Femur (tissue), 1 donor: ENCODE results near the gene DZIP1.

Experiments used
- DNase-seq: peaks from one replicate; pipeline ENCODE4 v3.0.0-alpha.2; 2017

DZIP1 gene

DNA sequence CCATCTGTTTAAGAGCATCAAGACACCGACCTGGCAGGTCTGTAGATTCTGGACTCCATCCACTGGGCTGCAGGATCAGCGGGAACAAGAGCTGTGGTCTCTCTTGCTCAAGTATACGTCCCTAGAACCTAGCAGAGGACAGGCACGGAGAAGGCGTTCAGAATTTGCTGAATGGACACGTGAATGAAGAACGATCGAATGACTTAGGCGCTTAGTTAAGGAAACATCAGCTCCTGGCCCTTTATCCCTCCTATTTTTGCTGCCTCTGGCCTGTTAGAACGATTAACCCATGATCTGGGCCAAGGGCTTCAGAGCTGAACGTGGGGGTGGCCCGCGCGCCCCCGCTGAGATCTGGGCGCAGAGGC lies 953 bp downstream of the DZIP1 start:
- DNase-seq: peak; percentile 40

DNA sequence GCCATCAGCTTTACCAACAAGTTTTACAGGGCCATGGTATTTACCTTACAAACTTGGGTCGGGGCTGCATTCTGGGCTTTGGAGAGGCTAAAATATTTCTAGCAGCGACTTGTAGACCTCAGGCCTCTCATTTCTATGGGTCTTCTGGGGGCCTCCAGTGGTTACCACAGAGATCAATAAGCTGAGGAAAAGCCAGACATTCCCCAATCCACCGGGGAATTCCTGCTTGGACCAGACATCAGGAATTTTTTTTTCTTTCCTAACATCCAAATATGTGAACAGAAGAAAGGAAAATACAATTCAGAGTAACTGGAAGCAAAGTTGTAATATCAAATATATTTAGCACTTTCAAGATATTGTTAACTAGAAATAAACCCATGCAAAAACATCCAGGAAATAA lies 1.5 kb downstream of the DZIP1 start:
- DNase-seq: no peak

DNA sequence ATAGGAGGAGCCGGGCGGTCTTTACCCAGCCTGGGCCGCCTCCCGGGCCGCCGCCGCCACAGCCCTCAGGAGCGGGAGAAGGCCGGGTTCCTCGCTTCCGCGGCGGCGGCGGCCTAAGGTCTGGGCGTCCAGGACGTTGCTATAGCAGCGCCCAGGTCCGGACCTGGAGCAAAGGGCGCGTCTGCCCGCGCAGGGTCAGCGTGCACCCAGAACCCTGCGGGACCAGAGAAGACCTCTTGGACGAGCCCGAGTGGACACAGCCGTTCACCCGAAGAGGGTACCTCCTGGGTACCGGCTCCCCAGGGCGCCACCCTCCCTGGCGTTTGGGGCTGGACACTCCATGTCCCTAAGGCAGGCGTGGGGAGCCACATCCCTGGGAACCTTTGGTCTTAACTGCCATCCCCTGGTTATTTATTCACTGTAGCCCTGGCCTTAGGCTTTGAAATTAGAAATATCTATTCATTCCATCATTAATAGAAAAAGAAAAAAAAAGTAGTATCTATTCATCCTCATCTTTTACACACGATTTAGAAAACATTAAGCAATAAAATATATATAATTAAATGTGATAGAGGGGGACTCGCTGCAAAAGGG lies 2.4 kb downstream of the DZIP1 start:
- DNase-seq: peak; percentile 49

DNA sequence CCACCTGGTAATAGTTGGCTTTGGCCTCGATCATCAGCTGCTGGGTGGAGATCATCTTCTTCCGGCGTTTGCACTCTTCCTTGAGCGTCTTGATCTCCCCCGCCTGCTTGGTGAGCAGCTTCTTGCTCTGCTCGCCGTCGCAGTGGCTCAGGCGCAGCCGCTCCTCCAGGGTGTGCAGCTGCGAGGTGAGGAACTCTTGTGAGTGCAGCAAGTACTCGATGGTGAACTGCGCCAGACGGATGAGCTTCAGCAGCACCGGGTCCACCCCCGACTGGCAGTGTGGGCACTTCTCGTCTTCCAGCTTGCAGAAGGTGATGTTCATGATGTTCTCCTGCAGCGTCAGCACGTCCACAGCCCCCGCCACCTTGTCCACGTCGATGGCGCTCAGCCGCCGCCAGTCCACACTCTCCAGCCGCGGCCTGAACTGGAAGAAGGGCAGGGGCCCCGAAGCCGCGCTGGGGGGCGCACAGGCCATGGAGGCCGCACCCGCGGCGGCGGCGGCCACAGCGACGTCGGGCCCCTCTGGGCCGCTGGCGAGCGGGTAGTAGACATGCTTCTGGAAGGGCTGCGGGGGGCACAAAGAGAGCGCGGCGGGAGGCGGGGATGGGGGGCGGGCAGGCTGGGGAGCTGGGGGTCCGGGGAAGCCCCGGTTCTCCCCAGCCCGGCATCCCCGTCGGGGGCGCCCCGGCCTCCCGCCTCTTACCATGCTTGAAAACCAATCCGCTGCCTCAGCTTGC lies 3.0 kb downstream of the DZIP1 start:
- DNase-seq: peak; percentile 33

DNA sequence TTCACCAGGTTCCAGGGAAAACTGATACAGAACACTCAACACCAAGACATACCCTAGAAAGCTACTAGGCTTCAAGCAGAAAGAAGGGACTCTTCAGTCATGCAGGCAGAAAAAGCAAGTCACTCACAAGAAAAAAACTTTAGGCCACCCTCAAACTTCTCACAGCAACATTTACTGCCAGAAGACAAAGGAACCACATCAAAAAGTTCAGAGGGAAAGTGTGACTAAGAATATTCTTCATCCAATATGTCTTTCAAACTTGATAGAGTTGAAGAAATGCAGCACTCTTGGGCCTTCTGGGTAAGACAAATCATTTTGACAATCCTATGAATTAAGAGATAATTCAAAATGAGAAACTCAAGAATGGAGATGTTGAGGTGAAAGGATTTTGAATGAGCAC lies 7.7 kb downstream of the DZIP1 start:
- DNase-seq: no peak

DNA sequence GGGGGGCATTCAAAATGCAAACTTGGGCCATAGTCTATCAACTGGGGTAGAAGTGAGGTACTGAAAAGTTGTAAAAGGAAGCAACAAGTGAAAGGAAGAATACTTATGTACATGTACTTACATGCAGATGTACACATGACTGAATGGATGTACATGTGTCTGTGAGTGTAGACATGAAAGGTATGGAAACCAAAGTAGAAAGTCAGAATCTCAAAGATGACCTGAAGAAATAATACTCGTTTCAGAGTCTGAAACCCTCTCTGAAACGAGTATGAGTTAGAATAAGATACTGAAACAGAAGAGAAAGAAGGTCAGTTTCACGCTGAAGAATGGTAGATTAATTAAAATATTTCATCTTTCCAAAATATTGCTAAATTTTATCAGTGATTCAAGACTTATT lies 13.9 kb downstream of the DZIP1 start:
- no peak for DNase-seq

DNA sequence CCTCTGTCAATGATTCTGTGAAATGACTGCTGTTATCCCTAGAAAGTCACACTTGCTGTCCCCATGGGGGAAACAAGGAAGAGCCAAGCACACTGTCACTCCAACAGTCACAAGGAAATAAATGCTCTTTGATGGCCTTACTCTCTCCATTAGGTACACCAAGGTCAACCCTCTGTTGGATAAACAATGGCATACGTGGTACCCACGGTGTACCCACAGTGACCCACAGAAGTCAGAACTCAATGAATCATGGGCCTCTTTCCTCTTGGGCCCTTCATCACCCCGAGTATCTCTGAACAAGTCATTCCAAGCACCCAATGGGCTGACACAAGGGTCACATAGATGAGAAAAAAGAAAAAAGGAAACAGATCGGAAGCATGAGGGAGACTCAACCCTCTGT lies 15.4 kb downstream of the DZIP1 start:
- no peak for DNase-seq

DNA sequence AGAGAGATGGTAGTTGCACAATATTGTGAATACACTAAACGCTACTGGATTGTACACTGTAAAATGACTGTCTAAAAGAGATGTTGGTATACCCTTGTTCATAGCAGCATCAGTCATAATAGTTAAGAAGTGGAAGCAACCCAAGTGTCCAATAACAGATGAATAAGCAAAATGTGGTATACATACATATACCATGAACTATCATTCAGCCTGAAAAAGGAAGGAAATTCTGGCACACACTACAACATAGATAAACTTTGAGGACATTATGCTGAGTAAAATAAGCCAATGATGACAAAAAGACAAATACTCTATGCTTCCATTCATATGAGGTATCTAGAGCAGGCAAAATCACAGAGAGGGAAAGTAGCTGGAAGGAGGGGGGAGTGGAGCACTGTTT lies 16.0 kb downstream of the DZIP1 start:
- DNase-seq: no peak

DNA sequence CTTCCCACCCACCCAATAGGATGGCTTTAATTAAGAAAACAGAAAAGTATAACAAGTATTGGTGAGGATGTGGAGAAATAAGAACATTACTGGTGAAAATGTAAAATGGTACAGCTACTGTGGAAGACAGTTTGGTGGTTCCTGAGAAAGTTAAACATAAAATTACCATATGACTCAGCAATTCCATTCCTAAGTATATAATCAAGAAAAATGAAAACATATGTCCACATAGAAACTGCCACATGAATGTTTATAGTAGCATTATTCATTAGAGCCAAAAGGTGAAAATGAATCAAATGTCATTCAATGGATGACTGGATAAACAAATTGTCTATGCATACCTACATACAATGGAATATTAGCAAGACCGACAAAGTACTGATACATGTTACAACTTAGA lies 16.9 kb downstream of the DZIP1 start:
- no peak for DNase-seq

DNA sequence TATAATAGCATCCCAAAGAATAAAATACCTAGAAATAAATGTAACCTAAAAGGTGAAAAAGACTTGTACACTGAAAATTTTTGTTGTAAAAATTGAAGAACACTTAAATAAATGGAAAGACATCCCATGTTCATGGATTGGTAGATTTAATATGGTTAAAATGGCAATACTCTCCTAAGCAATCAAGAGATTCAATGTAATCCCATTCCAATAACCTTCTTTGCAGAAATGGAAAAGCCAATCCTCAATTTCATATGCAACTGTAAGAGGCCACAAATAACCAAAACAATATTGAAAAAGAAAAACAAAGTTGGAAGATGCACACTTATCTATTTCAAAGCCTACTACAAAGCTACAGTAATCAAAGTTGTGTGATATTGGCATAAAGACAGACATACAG lies 17.7 kb downstream of the DZIP1 start:
- no peak for DNase-seq

DNA sequence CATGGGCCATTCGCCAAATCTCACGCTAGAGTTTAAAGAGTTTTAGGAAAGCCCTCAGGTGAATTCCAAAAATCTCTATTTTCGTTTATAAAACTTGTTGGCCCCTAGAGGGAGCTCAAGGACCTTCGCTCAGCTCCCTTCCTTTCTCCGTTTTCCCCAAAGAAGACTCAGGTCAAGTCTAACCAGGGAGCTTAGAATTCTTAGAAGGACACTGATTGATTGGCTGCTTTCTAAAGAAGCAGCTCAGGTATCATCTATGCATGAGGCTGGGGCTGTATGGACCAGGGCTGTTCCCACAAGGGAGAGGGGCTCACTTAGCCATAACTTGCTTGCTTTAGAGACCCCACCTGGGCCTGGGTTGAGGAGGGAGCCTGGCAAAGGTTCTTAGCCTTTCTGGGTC lies 20.5 kb downstream of the DZIP1 start:
- DNase-seq: no peak

DNA sequence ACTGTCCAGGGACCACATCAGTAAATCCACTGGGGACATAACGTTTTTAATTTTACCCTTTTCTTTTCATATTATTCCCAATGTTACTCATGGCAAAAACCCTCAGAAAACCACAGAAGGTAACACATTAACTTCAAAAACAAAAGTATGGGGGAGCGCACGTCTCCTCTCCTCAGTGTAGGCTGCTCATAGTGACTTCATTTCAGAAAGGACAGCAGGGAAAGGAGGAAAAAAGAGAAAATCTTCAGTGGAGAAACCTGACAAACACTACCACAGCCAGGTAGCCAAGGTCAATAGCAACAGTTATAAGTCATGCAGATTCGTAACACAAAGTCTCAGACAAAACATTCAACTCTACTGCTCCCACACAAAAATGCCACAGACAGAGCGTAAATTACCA lies 21.4 kb downstream of the DZIP1 start:
- no peak for DNase-seq

DNA sequence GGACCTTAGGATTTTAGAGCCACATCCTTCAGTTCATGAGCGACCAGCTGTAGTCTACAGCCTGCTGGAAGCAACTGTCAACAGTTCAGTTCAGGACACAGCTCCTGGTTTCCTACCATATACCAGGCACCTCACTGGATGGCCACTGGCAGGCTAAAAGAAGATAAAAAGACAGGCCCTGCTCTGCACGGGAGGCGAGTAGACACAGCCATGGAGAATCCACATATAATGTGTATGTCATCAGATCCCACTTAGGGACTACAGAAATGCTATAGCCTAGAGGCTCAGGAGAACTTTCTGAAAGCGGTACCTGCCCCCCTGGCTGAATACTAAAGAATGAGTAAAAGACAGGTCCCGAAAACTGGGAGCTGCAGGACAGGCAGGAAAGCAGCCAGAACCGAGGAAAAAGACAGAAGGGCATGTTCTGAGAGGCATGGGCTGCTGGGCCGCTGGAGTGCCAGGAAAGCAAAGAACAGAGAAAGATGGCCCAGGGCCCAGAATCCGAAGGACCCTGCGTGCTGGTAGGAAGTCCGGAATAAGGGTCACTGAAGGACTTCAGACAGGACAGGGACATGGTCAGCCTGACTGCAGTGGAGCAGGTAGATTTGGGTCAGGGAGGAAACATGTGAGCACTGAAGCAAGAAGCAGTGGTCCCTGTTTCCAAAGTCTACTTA lies 23.5 kb downstream of the DZIP1 start:
- no peak for DNase-seq

DNA sequence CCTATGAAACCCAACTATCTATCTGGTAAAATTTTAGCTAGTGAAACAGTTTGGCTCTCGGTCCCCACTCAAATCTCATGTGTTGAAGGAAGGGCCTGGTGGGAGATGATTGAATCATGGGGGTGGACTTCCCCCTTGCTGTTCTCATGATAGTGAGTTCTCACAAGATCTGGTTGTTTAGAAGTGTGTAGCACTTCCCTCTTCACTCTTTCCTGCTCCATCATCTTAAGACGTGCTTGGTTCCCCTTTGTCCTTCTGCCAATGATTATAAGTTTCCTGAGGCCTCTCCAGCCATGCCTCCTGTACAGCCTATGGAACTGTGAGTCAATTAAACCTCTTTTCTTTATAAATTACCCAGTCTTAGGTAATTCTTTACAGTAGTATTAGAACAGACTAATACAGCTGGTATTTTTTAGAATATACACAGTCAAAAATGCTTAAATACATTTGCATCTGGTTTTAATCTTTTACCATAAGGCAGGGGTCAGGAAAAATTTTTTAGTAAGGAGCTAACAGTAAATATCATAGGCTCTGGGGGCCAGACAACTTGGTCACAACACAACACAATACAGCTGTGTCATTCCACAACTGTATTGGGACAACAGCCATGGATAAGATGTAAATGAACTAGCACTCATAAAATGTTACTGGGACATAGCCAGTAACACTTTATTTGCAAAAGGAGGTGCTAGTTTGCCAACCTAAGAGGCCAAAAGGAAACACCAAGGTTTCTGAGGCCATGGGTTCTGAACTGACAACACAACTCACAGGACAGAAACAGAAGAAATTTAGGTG lies 24.3 kb downstream of the DZIP1 start:
- DNase-seq: no peak

DNA sequence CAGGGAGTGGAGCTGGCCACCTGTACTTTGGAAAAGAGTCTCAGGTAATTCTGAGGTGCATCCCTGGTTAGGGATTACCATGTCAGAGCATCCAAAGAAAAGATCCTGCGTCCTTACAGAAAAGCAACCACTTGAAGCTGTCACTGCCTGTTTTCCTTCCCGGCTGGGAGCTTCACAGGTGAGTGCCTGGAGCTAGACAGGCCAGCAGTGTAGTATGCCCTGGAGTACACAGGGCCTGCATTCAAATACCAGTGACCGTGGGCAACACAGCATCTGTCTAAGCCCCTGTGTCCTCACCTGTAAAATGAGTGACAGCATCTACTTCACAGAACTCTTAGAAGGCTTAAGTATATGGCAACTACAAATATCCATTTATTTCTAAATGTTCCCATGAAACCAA lies 29.0 kb downstream of the DZIP1 start:
- no peak for DNase-seq

DNA sequence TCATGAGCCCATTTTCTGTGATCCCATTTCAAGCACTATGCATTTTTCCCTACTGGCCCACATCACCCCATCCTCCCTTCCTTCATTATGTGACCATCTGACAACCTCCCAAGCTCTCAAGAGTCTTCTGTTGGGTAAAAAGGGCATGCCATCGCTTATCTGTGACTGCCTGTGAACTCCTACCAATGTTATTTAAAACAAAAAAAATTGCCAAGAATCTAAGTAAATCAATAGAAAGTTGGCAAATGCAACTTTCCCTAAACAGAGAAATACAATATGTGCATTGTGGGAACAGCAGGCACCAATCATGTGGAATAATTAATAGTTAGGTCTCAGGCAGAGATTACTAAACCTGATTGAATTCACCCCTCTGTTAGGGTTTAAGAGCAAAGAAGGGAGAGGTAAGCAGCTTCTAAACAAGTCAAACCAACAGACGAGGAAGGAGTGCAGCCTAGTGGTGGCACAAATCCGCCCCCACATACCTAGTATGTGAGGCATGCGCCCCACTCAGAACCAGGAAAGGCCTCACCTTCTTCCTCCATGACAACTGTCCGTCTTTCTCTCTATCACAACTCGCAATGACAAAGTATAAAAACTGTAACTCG lies 29.8 kb downstream of the DZIP1 start:
- no peak for DNase-seq

DNA sequence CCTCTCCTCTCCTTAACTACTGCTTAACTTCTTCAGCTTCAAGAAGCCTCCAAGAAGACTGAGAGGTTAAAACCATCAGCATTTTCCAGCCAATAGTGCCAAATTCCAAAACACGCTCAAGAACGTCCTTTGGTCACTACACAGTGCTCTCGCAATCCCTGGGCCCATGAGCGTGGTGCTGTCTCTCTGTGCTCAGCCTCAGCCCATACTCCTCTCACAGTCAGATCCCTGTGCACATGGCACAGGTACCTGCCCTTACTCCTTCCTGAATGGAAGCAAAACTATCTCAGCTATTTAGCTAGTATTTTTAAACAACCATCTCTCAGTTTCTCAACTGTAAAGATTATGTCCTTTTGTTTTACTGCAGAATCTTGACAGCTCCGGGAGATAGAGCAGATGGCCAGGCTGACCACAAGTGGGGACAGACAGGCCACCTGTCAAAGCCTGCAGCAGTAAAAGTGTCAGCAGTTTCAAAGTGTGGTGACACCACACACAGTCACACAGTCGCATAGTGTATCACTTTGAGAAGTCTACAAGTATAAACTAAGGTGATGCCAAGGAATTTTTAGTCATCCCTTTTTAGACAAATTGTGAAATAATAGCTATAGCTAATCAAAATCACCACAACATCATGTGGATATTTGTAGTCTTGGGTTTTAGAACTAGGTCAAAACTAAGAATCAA lies 35.7 kb downstream of the DZIP1 start:
- DNase-seq: no peak

DNA sequence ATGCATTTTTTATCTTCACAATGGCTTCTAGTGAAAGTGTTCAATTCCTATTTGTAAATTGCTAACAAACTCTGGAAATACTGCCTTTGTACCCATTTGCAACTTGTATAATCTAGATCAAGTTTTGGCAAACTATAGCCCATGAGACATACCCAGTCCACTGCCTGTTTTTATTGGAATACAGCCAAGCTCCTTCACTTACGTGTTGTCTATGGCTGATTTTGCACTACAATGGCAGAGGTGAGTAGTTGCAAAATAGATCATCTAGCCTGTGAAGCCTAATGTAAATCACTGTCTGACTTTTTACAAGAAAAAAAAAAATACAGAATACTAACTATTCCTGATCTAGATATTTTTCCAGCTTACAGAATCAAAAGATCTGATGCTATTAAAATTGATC lies 37.1 kb downstream of the DZIP1 start:
- DNase-seq: no peak

DNA sequence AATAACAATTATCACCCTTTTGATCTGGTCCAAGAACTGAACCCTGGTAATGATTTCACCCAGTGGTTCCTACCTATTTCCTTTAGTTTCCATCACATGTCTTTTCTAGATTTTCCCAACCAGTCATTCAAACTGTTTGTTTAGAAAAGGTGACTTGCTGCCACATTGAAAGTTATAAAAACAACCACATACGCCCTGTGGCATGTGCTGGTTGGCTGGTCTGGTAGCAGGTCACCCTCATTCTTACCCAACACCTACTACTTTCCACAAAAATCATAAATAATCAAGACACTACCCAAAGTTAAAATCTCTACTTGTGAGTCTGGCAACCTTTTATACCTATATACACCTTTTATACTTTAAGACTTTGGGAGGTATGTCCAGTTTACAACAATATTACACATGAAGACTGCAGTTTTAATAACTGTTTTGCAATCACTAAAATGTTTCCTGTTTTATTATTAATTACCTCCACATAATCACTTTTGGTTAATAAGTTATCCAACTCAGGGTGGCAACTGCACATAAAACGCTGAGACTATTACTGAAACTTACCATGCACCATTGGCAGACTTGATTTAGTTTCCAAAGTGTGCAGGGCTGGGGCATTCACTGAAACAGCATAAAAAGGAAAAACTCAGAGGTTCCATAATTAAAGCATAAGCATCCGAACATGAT lies 38.9 kb downstream of the DZIP1 start:
- no peak for DNase-seq

DNA sequence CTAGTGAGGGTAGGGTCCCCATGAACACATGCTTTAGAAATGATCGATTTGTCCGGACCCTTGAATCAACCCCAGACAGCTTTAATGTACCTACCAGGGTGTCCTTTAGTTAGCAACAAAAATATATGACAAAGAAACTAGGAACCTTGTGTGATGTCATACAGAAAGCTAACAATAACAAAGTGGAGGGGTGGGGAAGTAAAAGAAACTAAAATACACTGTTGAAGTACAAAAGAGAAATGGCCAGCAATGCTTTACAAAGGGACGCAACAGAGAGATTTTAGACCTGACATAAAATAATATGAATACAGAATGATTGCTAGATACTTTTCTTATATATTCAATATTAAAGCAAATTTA lies 40.0 kb downstream of the DZIP1 start:
- DNase-seq: no peak

DNA sequence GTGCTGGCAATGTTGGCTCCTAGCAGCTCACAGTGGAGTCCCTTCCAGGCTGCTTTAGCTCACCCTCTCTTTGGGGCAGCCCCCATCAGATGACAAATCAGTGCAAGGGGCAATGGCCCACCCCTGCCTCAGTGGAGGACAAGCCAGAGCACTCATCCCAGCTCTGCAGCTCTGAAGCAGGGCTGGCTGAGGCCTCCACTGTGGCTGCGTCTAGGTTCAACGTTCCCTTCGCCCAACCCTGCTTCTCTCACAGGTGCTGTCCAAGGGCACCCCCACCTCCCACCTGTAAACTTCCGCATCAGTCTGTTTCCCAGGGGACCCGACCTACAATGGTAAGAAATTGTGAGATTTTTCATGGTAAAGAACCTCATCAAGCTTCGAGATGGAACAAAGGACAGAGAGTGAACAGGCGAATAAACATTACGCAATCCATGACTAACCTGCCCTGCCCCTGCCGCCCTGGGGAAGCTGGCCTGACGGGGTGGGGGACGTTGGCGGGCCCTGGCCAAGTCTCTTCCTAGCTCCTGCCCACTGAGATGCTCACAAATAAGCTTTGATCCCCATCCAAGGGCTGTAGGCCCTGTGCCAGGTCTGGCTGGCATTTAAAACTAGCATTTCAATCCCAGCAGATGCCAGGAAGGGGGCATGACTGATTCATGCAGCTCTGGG lies 40.5 kb downstream of the DZIP1 start:
- no peak for DNase-seq

DNA sequence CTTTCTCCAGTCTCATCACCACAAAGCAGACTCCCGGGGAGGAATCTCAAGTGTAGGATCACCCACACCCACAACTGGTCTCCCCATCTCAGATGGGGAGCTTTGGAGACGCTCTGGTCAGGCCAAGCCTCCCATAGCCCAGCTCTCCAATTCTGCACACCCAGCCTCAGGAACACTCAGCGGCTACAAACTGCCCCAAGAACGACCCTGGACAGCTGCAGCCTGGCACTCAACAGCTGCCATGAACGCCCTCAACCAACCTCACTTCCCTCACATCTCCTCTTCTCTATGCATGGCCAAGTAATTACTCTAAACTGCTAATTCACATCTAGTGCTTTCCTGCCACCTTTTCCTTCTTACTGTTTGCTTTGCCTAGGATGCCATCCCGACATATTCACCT lies 42.6 kb downstream of the DZIP1 start:
- no peak for DNase-seq
